ENCODE measurements around the gene GART. TPM values are rescaled to one million over a fixed set of nuclear protein-coding genes. Genes with fewer than 3 reads are reported as not detected.

Gene GART
- total RNA-seq, 6 experiments from 2014 or later = 23.0 to 93.5 (median 39.3) TPM

DNA sequence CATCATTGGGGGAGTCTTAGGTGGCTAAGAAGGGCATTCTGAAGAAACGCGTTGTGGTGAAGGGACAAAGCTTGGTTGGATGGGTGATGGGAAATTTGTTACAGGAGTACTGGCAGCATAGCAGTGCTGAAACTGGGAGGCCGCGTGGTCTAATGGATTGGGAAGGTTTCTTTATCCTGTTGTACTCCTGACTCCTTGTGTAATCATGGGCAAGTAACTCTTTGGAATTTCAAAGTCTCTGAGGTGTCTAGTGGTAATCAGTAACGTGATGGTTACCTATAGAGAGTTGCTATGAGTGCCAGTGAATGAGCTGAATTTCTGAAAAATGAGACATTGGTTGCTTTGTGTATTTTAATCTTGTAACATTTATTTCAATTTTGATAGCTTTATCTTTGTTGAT lies 28.1 kb upstream of the GART start:
- TF ChIP-seq CTCF (IDR thresholded peaks at IDR 0.05) (no peak), POLR2A (IDR thresholded peaks at IDR 0.05) (no peak)
- no peaks in the 10 kb centered on the region for H3K9me3 ChIP-seq
- DNase-seq (no peak), ATAC-seq (no peak)
- intact Hi-C loops (cut with DNase I) = no loop called here
- peaks cover 0 to 79% (median 37%) of the 10 kb centered on the region in 4 donors for H3K36me3 ChIP-seq
- peaks cover 0 to 12% (median 4%) of the 10 kb centered on the region in 4 donors for H3K4me1 ChIP-seq
- no peak overlapping the region for H3K4me3 ChIP-seq
- WGBS (ENCODE audit: insufficient coverage, low coverage, low lambda C conversion rate, missing lambda C conversion rate) = 79% methylated on average over 5 of the region's 5 CpGs
- no peak overlapping the region for H3K27ac ChIP-seq
- H3K27me3 ChIP-seq = no peaks in the 10 kb centered on the region

DNA sequence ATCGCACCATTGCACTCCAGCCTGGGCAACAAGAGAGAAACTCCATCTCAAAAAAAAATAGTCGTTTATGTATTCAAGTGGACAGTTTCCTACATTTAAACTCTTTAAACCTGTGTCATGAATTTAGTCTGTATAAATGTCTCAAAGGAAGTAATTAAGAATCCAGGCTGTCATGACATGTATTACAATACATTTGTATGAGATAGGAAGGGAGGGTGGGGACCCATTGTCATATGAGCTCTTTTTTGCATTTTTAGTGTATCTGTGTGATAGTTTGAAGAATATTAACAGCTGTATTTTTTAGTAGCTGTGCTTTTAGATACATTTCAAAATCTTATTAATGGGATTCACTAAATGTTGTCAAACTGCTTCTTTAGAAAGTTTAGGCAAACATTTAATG lies 26.5 kb upstream of the GART start:
- Histone ChIP-seq H3K4me3 (no peak overlapping the region), H3K27me3 (no peaks in the 10 kb centered on the region), H3K9me3 (no peaks in the 10 kb centered on the region), H3K27ac (no peak overlapping the region), H3K4me1 (peaks cover 0 to 12% (median 4%) of the 10 kb centered on the region in 4 donors), H3K36me3 (peaks cover 0 to 68% (median 31%) of the 10 kb centered on the region in 4 donors)
- intact Hi-C loops (cut with DNase I) = no loop called here
- TF ChIP-seq POLR2A (IDR thresholded peaks at IDR 0.05) (no peak), CTCF (IDR thresholded peaks at IDR 0.05) (no peak)
- WGBS (ENCODE audit: insufficient coverage, low coverage, low lambda C conversion rate, missing lambda C conversion rate) = 68% methylated on average over 2 of the region's 2 CpGs
- DNase-seq (no peak), ATAC-seq (no peak)

- DNase-seq = no peak
- Histone ChIP-seq H3K9me3 (no peaks in the 10 kb centered on the region), H3K27ac (no peak overlapping the region), H3K4me3 (no peak overlapping the region), H3K27me3 (no peaks in the 10 kb centered on the region), H3K4me1 (peaks cover 0 to 12% (median 4%) of the 10 kb centered on the region in 4 donors), H3K36me3 (peaks cover 0 to 63% (median 29%) of the 10 kb centered on the region in 4 donors)
- TF ChIP-seq CTCF (IDR thresholded peaks at IDR 0.05) (no peak), POLR2A (IDR thresholded peaks at IDR 0.05) (no peak)
- intact Hi-C loops (cut with DNase I) = no loop called here
- ATAC-seq = no peak
- 78% methylated on average over 6 of the region's 6 CpGs for WGBS (ENCODE audit: insufficient coverage, low coverage, low lambda C conversion rate, missing lambda C conversion rate)
Observed at GRCh38 chr21:33567914-33568313, 26.0 kb upstream of the GART start.

DNA sequence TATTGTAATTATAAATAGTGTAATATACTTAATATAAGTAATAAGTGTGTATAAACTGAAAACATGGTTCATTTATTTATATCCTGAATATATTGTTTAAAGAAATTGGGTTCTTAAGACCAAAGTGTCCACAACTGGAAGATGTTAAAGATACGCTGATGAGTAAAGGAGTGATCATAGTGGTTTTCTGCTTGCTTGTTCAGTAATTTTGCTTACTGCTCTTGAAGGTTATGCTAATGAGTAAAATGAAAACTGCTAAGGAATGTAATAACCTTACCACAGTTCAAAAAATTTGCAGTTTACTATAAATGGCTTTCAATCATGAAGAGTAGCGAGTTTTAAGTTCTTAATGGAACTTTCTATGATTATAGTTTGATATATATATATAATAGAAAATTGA lies 24.6 kb upstream of the GART start:
- TF ChIP-seq CTCF (IDR thresholded peaks at IDR 0.05) (no peak), POLR2A (IDR thresholded peaks at IDR 0.05) (no peak)
- intact Hi-C loops (cut with DNase I) = no loop called here
- ATAC-seq = no peak
- no peak for DNase-seq
- Histone ChIP-seq H3K4me3 (no peak overlapping the region), H3K9me3 (no peaks in the 10 kb centered on the region), H3K27ac (no peak overlapping the region), H3K4me1 (peaks cover 0 to 1% (median 0%) of the 10 kb centered on the region in 4 donors), H3K27me3 (no peaks in the 10 kb centered on the region), H3K36me3 (peaks cover 0 to 59% (median 24%) of the 10 kb centered on the region in 4 donors)
- WGBS (ENCODE audit: insufficient coverage, low coverage, low lambda C conversion rate, missing lambda C conversion rate) = 91% methylated on average over 2 of the region's 2 CpGs

DNA sequence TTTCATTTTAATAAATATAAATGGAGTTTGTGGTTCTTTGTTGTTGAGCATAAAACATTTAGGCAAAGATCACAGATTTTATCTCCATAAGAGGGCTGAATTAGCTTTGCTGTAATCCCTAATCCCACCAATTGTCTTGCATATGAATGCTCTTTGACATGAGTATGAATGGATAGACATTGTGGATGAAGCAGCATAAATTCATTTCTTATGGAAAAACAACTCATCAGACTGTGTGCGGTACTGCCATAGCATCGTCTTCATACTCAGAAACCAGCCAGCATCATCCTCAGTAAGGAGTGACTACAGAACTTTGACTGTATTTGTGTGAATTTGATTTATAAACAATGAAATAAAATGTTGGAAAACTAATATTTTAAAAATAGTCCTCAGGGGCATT lies 20.5 kb upstream of the GART start:
- no peak overlapping the region for H3K27ac ChIP-seq
- no peak for DNase-seq
- intact Hi-C loops (cut with DNase I) = no loop called here
- no peaks in the 10 kb centered on the region for H3K9me3 ChIP-seq
- ATAC-seq = no peak
- WGBS (ENCODE audit: insufficient coverage, low coverage, low lambda C conversion rate, missing lambda C conversion rate) = 96% methylated on average over 2 of the region's 2 CpGs
- no peaks in the 10 kb centered on the region for H3K27me3 ChIP-seq
- peaks cover 0 to 61% (median 34%) of the 10 kb centered on the region in 4 donors for H3K36me3 ChIP-seq
- TF ChIP-seq CTCF (IDR thresholded peaks at IDR 0.05) = no peak
- TF ChIP-seq POLR2A (IDR thresholded peaks at IDR 0.05) = no peak
- no peak overlapping the region for H3K4me3 ChIP-seq
- H3K4me1 ChIP-seq = no peaks in the 10 kb centered on the region
